Left ventricle myocardium superior (tissue), 1 donor: ENCODE results near the gene CLRN3. TPM values are rescaled to one million over a fixed set of nuclear protein-coding genes. Genes with fewer than 3 reads are reported as not detected.

ENCODE experiments used
- total RNA-seq: library from RNA; stranded (reverse); fragmentation: NEBNext Ultra II Directional; extraction: Animal tissue kit (Norgen Biotek cat#: 25700); gene quantifications from one replicate; pipeline ENCODE4 v1.2.1, GENCODE V29; 2021
- donor health status: DM: no; HTN: yes; CAD: no; lungs with severe emphysema.

CLRN3 gene
- total RNA-seq, 1 donor from 2014 or later, result not detected

Other genes with a start within 250 kb of the CLRN3 start
- gene FOXI2, start 155.8 kb downstream of the CLRN3 start, total RNA-seq, result not detected
- 15.1 TPM for gene PTPRE, start 14.2 kb upstream of the CLRN3 start, total RNA-seq
- gene MKI67, start 233.5 kb upstream of the CLRN3 start, total RNA-seq, result 1.3 TPM